ENCODE measurements around the gene FBXL17. TPM values are rescaled to one million over a fixed set of nuclear protein-coding genes. Genes with fewer than 3 reads are reported as not detected.

FBXL17 gene
- total and polyA plus RNA-seq, 7 donors: 6.2 to 36.1 (median 30.3) TPM

DNA sequence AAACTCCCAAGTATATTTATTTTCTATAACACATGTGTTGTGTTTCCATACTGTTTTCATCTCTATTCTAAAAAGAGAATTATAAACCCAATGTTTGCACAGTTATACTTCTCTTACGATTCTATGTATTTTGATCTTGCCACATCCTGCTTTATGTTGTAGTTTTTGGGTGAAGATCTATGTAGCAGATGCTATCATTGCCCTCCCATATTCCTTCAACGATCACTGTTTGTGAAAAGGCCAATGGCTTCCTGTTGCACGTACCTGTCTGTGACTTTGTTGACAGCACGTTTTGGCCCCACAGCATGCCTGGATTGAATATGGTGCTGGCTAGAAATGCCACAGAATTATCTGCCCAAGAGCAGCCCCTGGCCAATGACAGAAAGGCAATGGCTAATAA is 456.7 kb downstream of the FBXL17 start:
- ATAC-seq: no peak
- Histone ChIP-seq H3K4me1 (no peaks in the 10 kb centered on the region), H3K9me3 (no peaks in the 10 kb centered on the region), H3K36me3 (ENCODE audit: insufficient read depth in 1 of 2, low read depth in 1 of 2) (no peaks in the 10 kb centered on the region), H3K27ac (no peak overlapping the region), H3K4me3 (no peak overlapping the region), H3K27me3 (ENCODE audit: insufficient read depth in 3 of 3, low read length in 2 of 3) (no peaks in the 10 kb centered on the region)
- intact Hi-C loops (cut with DNase I): no loop called here
- WGBS, 3 donors: 65 to 71% (median 69%) methylated on average over 4 of the region's 4 CpGs
- DNase-seq: no peak
- TF ChIP-seq, protein P1, sequence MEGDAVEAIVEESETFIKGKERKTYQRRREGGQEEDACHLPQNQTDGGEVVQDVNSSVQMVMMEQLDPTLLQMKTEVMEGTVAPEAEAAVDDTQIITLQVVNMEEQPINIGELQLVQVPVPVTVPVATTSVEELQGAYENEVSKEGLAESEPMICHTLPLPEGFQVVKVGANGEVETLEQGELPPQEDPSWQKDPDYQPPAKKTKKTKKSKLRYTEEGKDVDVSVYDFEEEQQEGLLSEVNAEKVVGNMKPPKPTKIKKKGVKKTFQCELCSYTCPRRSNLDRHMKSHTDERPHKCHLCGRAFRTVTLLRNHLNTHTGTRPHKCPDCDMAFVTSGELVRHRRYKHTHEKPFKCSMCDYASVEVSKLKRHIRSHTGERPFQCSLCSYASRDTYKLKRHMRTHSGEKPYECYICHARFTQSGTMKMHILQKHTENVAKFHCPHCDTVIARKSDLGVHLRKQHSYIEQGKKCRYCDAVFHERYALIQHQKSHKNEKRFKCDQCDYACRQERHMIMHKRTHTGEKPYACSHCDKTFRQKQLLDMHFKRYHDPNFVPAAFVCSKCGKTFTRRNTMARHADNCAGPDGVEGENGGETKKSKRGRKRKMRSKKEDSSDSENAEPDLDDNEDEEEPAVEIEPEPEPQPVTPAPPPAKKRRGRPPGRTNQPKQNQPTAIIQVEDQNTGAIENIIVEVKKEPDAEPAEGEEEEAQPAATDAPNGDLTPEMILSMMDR (IDR thresholded peaks at IDR 0.05): no peak

DNA sequence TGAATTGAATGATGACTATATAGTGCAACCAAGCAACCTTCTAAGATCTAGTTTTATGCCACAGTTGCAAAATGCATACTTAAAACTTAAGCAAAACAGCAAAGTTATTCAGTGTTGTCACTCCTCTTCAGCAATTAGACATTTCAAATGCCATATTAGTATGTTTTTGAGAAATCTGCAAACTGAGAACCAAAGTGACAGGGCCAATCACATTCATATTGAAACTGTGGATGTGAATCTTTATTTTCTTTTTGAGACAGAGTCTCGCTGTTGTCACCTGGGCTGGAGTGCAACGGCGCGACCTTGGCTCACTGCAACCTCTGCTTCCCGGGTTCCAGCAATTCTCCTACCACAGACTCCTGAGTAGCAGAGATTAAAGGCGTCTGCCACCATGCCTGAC is 461.9 kb downstream of the FBXL17 start:
- intact Hi-C loops (cut with DNase I): no loop called here
- WGBS, 3 donors: 76 to 84% (median 81%) methylated on average over 6 of the region's 6 CpGs
- TF ChIP-seq, protein P1 (IDR thresholded peaks at IDR 0.05): no peak
- no peaks in the 10 kb centered on the region for H3K9me3 ChIP-seq
- ATAC-seq: no peak
- H3K27me3 ChIP-seq (ENCODE audit: insufficient read depth in 3 of 3, low read length in 2 of 3): no peaks in the 10 kb centered on the region
- H3K4me1 ChIP-seq: no peaks in the 10 kb centered on the region
- H3K27ac ChIP-seq: no peak overlapping the region
- no peaks in the 10 kb centered on the region for H3K36me3 ChIP-seq (ENCODE audit: insufficient read depth in 1 of 2, low read depth in 1 of 2)
- H3K4me3 ChIP-seq: no peak overlapping the region
- no peak for DNase-seq

DNA sequence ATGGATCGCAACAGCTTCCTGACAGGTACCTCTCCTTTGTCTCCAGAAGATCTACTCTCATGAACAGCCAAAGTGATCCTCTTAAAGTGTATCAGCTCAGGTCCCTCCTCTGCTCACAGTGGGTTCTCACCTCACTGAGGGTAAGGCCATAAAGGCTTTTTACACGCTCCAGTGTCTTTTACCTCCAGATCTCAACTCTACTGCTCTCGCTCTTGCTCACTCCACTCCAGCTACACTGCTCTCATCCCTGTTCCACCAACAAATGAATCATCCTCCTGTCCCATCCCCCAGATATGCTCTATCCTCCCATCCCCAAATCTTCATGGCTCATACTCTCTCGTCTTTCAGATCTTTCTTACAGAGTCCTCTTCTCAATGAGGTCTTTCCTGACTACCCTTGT is 462.5 kb downstream of the FBXL17 start:
- no peaks in the 10 kb centered on the region for H3K27me3 ChIP-seq (ENCODE audit: insufficient read depth in 3 of 3, low read length in 2 of 3)
- no peaks in the 10 kb centered on the region for H3K9me3 ChIP-seq
- no peak overlapping the region for H3K27ac ChIP-seq
- TF ChIP-seq, protein P1 (IDR thresholded peaks at IDR 0.05): no peak
- 93 to 98% (median 96%) methylated on average over 4 of the region's 4 CpGs for WGBS, 3 donors
- no peaks in the 10 kb centered on the region for H3K36me3 ChIP-seq (ENCODE audit: insufficient read depth in 1 of 2, low read depth in 1 of 2)
- no peaks in the 10 kb centered on the region for H3K4me1 ChIP-seq
- no peak overlapping the region for H3K4me3 ChIP-seq
- no peak for DNase-seq
- no peak for ATAC-seq
- intact Hi-C loops (cut with DNase I): no loop called here

DNA sequence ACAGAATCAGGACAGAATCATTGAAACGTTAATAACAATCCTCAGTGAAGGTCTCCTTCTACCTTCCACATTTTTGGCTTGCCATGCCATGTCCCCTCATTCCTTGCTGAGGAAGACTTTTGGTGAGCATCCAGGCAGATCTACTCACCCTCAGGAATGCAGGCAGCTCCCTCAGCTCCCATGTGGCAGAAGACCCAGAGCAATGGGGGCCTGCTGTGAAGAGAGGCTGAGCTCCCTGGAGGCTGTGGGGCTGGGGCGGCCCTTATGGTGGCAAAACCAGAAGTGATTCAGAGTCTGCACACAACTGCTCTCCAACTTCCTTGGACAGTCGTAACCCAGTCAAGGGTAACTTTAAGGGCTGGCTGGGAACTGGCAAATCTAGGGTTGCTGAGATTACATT is 463.9 kb downstream of the FBXL17 start:
- ATAC-seq (no peak), DNase-seq (no peak)
- WGBS, 3 donors: 64 to 92% (median 77%) methylated on average over 3 of the region's 3 CpGs
- H3K27me3 ChIP-seq (ENCODE audit: insufficient read depth in 3 of 3, low read length in 2 of 3): no peaks in the 10 kb centered on the region
- intact Hi-C loops (cut with DNase I): no loop called here
- no peaks in the 10 kb centered on the region for H3K36me3 ChIP-seq (ENCODE audit: insufficient read depth in 1 of 2, low read depth in 1 of 2)
- no peak overlapping the region for H3K4me3 ChIP-seq
- H3K27ac ChIP-seq: no peak overlapping the region
- H3K4me1 ChIP-seq: no peaks in the 10 kb centered on the region
- TF ChIP-seq, protein P1 (IDR thresholded peaks at IDR 0.05): no peak
- no peaks in the 10 kb centered on the region for H3K9me3 ChIP-seq

Data from psoas muscle (tissue), 8 donors.